Chondrocyte (in vitro differentiated cells): ENCODE results near the gene STUB1. TPM values are rescaled to one million over a fixed set of nuclear protein-coding genes. Genes with fewer than 3 reads are reported as not detected.
A peak's percentile ranks its signal among the peaks of the same experiment; 100 is the strongest.

ENCODE experiments used
- DNase-seq: peaks from one replicate; pipeline ENCODE4 v3.0.0; 2021; ENCODE audit warnings: mixed read lengths, low spot score
- H3K27ac Mint-ChIP-seq: one replicate; pipeline ENCODE4 v1.8.0; 2021; ENCODE audit warnings: mild to moderate bottlenecking, moderate library complexity, mixed read lengths; ENCODE audit not compliant: unreplicated experiment
- H3K27me3 Mint-ChIP-seq: 2 replicates; pipeline ENCODE4 v1.8.0; 2021; ENCODE audit warnings: low read depth, mixed read lengths
- H3K36me3 Mint-ChIP-seq: 2 replicates; pipeline ENCODE4 v1.8.0; 2021; ENCODE audit warnings: low read depth, mixed read lengths
- H3K4me1 Mint-ChIP-seq: 2 replicates; pipeline ENCODE4 v1.8.0; 2021; ENCODE audit warnings: low read depth, mild to moderate bottlenecking, mixed read lengths
- H3K4me3 Mint-ChIP-seq: one replicate; pipeline ENCODE4 v1.8.0; 2021; ENCODE audit warnings: mild to moderate bottlenecking, moderate library complexity, mixed read lengths; ENCODE audit not compliant: unreplicated experiment
- H3K9me3 Mint-ChIP-seq: 2 replicates; pipeline ENCODE4 v1.8.0; 2021; ENCODE audit warnings: low read depth, mixed read lengths
- total RNA-seq: library from RNA; stranded (reverse); gene quantifications from 3 replicates; pipeline ENCODE4 v1.2.1, GENCODE V29; 2021
- TF ChIP-seq, protein P1 (sequence below): fragments of 200-600 bp; sonication (generic); IDR thresholded peaks from 2 replicates; pipeline ENCODE4 v1.5.0; 2021; ENCODE audit warnings: antibody characterized with exemption, mild to moderate bottlenecking, moderate library complexity

The STUB1 gene
- total RNA-seq, 1 donor from 2014 or later, result 89.7 TPM

DNA sequence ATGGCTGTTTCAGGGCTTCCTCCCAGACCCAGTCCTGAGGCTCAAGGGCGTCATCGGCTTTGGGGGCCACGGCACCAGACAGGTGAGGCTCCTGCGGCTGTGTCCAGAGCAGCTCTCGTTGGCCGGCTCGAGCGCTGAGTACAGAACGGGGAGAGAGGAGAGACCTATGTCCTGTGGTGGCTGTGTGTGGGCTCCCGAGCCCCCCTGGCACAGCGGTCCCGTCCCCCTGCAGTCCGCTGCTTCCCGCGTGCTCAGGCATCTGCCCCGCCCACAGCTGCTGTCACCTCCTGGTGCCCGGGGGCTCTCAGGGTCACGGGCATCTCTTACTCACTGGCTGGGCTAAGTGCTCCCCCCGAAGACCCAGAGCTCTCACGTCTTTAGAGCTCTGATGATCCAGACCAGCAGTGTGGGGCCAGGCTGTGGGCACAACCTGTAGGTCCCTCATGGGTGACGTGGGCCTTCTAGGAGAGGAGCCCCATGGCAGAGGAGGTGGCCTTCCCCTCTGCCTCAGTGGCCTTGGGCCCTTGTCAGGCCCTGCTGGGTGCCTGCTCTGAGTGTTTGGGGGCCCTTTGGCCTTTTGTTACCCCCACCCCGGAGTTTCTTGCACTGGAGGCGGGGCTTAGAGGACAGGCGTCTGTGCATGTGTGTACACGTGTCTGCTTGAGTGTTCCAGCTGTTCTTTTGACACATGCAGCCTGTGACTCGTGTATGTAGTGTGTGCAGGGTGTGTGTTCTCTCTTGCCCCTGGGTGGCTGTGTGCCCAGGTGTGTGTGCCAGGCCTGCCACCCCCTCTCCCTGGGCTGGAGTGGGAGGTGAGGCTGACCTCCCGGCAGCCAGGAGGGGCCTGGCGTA lies 27.5 kb upstream of the STUB1 start:
- no peaks in the 10 kb centered on the region for H3K36me3 Mint-ChIP-seq
- DNase-seq, result no peak
- H3K9me3 Mint-ChIP-seq, result no peaks in the 10 kb centered on the region
- no peaks in the 10 kb centered on the region for H3K27me3 Mint-ChIP-seq
- H3K4me3 Mint-ChIP-seq, result no peak overlapping the region
- H3K27ac Mint-ChIP-seq, result no peak overlapping the region
- H3K4me1 Mint-ChIP-seq, result peaks cover 12% of the 10 kb centered on the region
- TF ChIP-seq, protein P1, sequence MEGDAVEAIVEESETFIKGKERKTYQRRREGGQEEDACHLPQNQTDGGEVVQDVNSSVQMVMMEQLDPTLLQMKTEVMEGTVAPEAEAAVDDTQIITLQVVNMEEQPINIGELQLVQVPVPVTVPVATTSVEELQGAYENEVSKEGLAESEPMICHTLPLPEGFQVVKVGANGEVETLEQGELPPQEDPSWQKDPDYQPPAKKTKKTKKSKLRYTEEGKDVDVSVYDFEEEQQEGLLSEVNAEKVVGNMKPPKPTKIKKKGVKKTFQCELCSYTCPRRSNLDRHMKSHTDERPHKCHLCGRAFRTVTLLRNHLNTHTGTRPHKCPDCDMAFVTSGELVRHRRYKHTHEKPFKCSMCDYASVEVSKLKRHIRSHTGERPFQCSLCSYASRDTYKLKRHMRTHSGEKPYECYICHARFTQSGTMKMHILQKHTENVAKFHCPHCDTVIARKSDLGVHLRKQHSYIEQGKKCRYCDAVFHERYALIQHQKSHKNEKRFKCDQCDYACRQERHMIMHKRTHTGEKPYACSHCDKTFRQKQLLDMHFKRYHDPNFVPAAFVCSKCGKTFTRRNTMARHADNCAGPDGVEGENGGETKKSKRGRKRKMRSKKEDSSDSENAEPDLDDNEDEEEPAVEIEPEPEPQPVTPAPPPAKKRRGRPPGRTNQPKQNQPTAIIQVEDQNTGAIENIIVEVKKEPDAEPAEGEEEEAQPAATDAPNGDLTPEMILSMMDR, result no peak

DNA sequence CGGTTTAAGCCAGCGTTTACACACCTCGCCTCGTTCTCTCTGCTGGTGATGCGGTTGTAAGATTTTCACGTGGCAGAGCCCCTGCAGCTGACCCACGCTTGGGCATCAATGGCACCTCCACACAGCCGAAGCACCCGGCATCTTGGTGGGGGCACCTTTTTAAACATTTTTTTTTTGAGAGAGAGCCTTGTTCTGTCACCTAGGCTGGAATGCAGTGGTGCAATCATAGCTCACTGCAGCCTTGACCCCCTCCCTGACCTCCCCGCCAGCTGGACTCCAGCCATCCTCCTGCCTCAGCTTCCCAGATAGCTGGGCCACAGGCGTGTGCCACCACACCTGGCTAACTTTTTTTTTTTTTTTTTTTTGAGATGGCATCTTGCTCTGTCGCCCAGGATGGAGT lies 26.2 kb upstream of the STUB1 start:
- H3K36me3 Mint-ChIP-seq, result no peaks in the 10 kb centered on the region
- DNase-seq, result no peak
- peaks cover 4% of the 10 kb centered on the region for H3K4me1 Mint-ChIP-seq
- no peaks in the 10 kb centered on the region for H3K27me3 Mint-ChIP-seq
- TF ChIP-seq, protein P1, result no peak
- no peak overlapping the region for H3K27ac Mint-ChIP-seq
- no peaks in the 10 kb centered on the region for H3K9me3 Mint-ChIP-seq
- no peak overlapping the region for H3K4me3 Mint-ChIP-seq

DNA sequence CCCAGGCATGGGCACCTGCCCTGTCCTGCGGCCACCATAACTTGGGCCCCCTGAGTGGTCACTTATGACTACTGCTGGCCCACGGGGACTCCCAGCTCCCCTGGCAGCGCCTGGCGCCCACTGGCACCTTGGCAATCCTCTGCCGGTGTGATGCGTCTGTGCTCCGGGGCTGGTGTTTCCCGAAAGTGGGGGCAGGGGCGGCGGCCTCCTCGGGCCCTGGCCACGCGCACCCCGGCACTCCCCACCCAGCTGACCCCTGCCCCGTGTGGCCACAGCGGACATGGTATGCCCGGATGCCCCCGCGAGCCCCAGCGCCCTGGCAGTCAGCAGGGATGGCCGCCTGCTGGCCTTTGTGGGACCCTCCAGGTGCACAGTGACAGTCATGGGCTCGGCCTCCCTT lies 22.7 kb upstream of the STUB1 start:
- Mint-ChIP-seq H3K27me3 (no peaks in the 10 kb centered on the region), H3K9me3 (no peaks in the 10 kb centered on the region), H3K4me3 (no peak overlapping the region), H3K27ac (no peak overlapping the region), H3K4me1 (peaks cover 4% of the 10 kb centered on the region), H3K36me3 (no peaks in the 10 kb centered on the region)
- DNase-seq, result no peak
- TF ChIP-seq, protein P1, result no peak

DNA sequence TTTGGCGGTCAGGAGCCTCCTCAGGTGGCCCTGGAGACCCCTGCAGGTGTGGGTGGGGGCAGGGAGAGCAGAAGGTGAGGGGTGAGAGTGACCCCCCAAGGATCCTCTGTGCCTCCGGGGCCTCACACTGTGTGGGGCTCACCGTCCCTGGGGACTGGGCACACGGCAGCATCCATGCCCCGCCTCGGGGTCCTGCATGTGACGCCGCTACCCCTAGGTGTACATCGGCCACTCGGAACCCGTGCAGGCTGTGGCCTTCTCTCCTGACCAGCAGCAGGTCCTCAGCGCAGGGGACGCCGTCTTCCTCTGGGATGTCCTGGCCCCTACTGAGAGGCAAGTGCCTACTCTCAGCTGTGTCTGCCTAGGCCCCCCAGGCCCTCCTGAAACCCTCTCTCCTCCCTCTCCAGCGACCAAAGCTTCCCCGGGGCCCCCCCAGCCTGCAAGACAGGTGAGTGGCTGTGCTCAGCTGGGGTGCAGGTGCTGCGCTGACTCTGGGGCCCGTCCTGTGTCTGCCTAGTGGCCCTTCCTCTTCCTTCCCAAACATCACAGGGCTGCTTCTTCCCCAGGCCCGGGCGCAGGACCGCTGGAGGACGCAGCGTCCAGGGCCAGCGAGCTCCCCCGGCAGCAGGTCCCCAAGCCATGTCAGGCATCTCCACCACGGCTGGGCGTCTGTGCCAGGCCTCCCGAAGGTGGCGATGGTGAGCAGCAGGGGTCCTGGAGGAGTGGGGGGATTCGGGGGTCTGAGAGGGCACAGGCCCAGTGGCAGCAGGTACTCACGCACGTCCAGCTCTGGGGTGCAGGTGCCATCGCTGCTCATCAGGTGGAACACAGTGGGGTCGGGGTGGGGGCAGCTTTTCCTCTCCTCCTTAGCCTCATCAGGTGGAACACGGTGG lies 21.3 kb upstream of the STUB1 start:
- DNase-seq, result no peak
- peaks cover 4% of the 10 kb centered on the region for H3K4me1 Mint-ChIP-seq
- H3K27me3 Mint-ChIP-seq, result no peaks in the 10 kb centered on the region
- H3K9me3 Mint-ChIP-seq, result no peaks in the 10 kb centered on the region
- H3K27ac Mint-ChIP-seq, result no peak overlapping the region
- TF ChIP-seq, protein P1, result peak; percentile 34
- H3K36me3 Mint-ChIP-seq, result no peaks in the 10 kb centered on the region
- no peak overlapping the region for H3K4me3 Mint-ChIP-seq

DNA sequence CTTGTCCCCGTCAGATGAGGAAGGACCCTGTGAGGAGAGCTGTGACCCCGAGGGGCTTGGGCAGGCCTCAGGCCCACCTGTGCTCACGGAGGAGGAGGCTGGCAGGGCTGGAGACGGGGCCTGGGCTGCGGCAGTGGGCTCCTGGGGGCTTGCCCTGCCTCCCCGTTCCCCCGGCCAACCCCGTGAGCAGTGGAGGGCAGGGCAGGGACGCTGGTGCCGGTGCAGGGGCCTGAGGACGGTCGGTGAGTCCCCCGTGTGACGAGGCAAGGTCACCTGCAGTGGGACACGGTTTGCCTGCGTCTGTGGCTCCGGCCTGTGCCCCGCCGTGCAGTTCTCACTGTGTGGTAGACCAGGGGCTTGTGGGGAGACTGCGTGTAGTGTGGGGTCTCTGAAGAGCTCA lies 20.6 kb upstream of the STUB1 start:
- Mint-ChIP-seq H3K27me3 (no peaks in the 10 kb centered on the region), H3K4me1 (peaks cover 4% of the 10 kb centered on the region), H3K4me3 (no peak overlapping the region), H3K9me3 (no peaks in the 10 kb centered on the region), H3K36me3 (no peaks in the 10 kb centered on the region), H3K27ac (no peak overlapping the region)
- no peak for DNase-seq
- TF ChIP-seq, protein P1, result no peak
